SK-N-MC (cell line): Measurements from ENCODE around the gene MAP3K2.
"Not testable (repeated sequence)": the region's sequence is repeated elsewhere in the genome, so short reads cannot be mapped to it uniquely, and the experiment has no call there.

Source experiments
- DNase-seq: peaks from one replicate; pipeline ENCODE4 v3.0.0-alpha.2; 2011; ENCODE audit warnings: low read depth, low spot score
- H3K27ac ChIP-seq: fragments of 200-600 bp; sonication (generic); 2 replicates; pipeline ENCODE4 v1.5.1; 2016; ENCODE audit warnings: mixed run types
- H3K36me3 ChIP-seq: fragments of 200-600 bp; sonication (generic); 2 replicates; pipeline ENCODE4 v1.6.1; 2017; ENCODE audit warnings: antibody characterized with exemption, low read length, mixed read lengths; ENCODE audit not compliant: insufficient read depth
- H3K4me3 ChIP-seq: fragments of 200-600 bp; sonication (generic); 2 replicates; pipeline ENCODE4 v1.5.1; 2016
- H3K9ac ChIP-seq: fragments of 200-600 bp; sonication (generic); 2 replicates; pipeline ENCODE4 v1.8.0; 2017; ENCODE audit warnings: mixed run types, mixed read lengths; ENCODE audit not compliant: insufficient read length
- H3K9me3 ChIP-seq: fragments of 200-600 bp; sonication (generic); 2 replicates; pipeline ENCODE4 v1.6.1; 2017; ENCODE audit warnings: low read depth, mild to moderate bottlenecking, antibody characterized with exemption, low read length, moderate library complexity, mixed read lengths
- EZH2 ChIP-seq: fragments of 200-600 bp; sonication (generic); IDR thresholded peaks from one replicate; pipeline ENCODE4 v1.6.1; 2017; ENCODE audit warnings: antibody characterized with exemption
- FOXP2 ChIP-seq: optimal IDR thresholded peaks from 2 replicates; pipeline ENCODE3; 2011; ENCODE audit warnings: mild to moderate bottlenecking, moderate library complexity; ENCODE audit not compliant: insufficient read depth; ENCODE audit errors: extremely low read length, control extremely low read depth
- POLR2AphosphoS5 ChIP-seq: IDR thresholded peaks from 2 replicates; pipeline ENCODE4 v1.6.1; 2012; ENCODE audit warnings: mild to moderate bottlenecking, low read depth, low read length, borderline replicate concordance

MAP3K2 gene

GRCh38 chr2:127357591-127357990, 30.2 kb downstream of the MAP3K2 start:
- Histone ChIP-seq H3K4me3 (no peak overlapping the region), H3K27ac (no peak overlapping the region), H3K9ac (no peak overlapping the region), H3K9me3 (no peaks in the 10 kb centered on the region), H3K36me3 (peaks cover 2% of the 10 kb centered on the region; the same call in 1 of the 2 replicates)
- no peak for DNase-seq
- TF ChIP-seq EZH2 = no peak

GRCh38 chr2:127356531-127356930, 31.2 kb downstream of the MAP3K2 start:
- DNase-seq = no peak
- Histone ChIP-seq H3K9me3 (no peaks in the 10 kb centered on the region), H3K27ac (no peak overlapping the region), H3K36me3 (peaks cover 2% of the 10 kb centered on the region; the same call in 1 of the 2 replicates), H3K9ac (no peak overlapping the region), H3K4me3 (no peak overlapping the region)
- TF ChIP-seq POLR2AphosphoS5 (no peak), EZH2 (no peak), FOXP2 (no peak)

DNA sequence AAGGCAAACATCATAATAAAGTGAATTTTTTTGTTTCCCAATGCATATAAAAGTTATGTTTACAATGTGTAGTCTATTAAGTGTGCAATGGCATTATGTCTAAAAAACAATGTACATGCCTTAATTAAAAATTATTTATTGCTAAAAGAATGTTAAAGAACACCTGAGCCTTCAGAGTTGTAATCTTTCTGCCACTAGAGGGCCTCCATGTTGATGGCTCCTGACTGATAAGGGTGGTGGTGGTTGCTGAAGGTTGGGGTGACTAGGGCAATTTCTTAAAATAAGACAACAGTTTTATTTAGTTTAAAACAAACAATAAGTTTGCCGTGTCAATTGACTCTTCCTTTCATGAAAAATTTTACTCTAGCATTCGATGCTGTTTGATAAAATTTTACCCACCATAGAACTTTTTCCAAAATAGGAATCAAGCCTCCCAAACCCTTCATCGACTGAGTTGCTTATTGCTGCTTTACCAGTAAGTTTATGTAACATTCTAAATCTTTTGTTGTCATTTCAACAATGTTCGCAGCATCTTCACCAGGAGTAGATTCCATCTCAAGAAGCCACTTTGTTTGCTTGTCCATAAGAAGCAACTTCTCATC, 32.3 kb downstream of the MAP3K2 start:
- Histone ChIP-seq H3K4me3 (no peak overlapping the region), H3K9me3 (no peaks in the 10 kb centered on the region), H3K27ac (no peak overlapping the region), H3K36me3 (peaks cover 2% of the 10 kb centered on the region; the same call in 1 of the 2 replicates), H3K9ac (no peak overlapping the region)
- TF ChIP-seq FOXP2 (no peak), EZH2 (no peak)
- DNase-seq = no peak

GRCh38 chr2:127353873-127354676, 33.7 kb downstream of the MAP3K2 start:
- H3K4me3 ChIP-seq, DNase-seq, H3K36me3 ChIP-seq, H3K9me3 ChIP-seq, H3K9ac ChIP-seq, H3K27ac ChIP-seq: not testable (repeated sequence)

GRCh38 chr2:127353223-127353622, 34.6 kb downstream of the MAP3K2 start:
- DNase-seq, H3K4me3 ChIP-seq, H3K9me3 ChIP-seq, H3K36me3 ChIP-seq, H3K27ac ChIP-seq, H3K9ac ChIP-seq: not testable (repeated sequence)

DNA sequence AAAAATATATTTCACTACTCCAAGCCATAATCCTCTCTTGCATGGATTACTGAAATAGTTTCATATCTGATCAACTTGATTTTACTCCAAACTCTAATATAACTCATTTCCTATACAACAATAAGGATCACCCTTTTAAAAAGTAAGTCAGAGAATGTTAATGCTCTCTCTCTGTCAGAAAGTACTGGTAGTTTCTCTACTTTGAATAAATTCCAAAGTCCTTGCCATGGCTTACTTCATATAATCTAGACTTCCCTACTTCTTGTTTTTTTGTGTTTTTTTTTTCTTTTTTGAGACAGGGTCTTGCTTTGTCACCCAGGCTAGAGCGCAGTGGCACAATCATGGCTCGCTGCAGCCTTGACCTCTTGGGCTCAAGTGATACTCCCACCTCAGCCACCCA, 36.2 kb downstream of the MAP3K2 start:
- Histone ChIP-seq H3K9me3 (no peaks in the 10 kb centered on the region), H3K4me3 (no peak overlapping the region), H3K36me3 (no peaks in the 10 kb centered on the region), H3K27ac (no peak overlapping the region), H3K9ac (no peak overlapping the region)
- TF ChIP-seq POLR2AphosphoS5 = no peak
- TF ChIP-seq FOXP2 = no peak
- TF ChIP-seq EZH2 = no peak
- DNase-seq = no peak

DNA sequence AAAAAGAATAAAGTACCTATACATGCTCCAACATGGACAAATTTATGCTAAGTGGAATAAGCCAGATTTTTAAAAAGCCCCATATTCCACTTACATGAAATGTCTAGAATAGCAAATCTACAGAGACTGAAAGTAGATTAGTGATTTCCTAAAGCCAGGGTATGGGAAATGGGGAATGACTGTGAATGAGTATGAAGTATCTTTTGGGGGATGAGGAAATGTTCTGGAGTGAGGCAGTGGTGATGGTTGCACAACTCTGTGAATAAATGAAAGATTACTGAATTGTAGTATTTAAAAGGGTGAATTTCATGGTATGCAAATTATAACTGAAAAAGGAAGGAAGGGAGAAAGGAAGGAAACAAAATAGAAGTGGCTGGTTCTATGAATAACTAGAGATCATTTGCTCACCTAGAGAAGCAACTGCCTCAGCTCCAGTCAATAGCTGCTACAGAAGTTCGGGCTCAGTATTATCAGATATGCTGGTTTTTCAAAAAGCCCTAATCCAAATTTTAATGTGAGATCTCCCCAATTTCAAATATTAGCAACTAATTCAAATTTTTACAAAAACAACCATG, 39.3 kb downstream of the MAP3K2 start:
- no peak for TF ChIP-seq EZH2
- TF ChIP-seq FOXP2 = no peak
- no peak for TF ChIP-seq POLR2AphosphoS5
- Histone ChIP-seq H3K36me3 (no peaks in the 10 kb centered on the region), H3K9ac (no peak overlapping the region), H3K27ac (no peak overlapping the region), H3K4me3 (no peak overlapping the region), H3K9me3 (no peaks in the 10 kb centered on the region; the same call in 1 of the 2 replicates)
- DNase-seq = peak; percentile 51

- H3K27ac ChIP-seq = no peak overlapping the region
Measured at GRCh38 chr2:127347734-127348392, 39.9 kb downstream of the MAP3K2 start.

GRCh38 chr2:127347015-127347414, 40.8 kb downstream of the MAP3K2 start:
- no peak overlapping the region for H3K4me3 ChIP-seq
- H3K27ac ChIP-seq = no peak overlapping the region
- H3K9ac ChIP-seq = no peak overlapping the region
- no peak for TF ChIP-seq EZH2
- no peak for TF ChIP-seq POLR2AphosphoS5
- no peak for TF ChIP-seq FOXP2
- H3K36me3 ChIP-seq = peaks cover 7% of the 10 kb centered on the region
- DNase-seq = no peak
- H3K9me3 ChIP-seq = no peaks in the 10 kb centered on the region; the same call in 1 of the 2 replicates

More at GRCh38 chr2:127347734-127348392, 39.9 kb downstream of the MAP3K2 start:
- DNase-seq = no peak
- TF ChIP-seq EZH2 = no peak
- TF ChIP-seq POLR2AphosphoS5 = no peak
- no peak for TF ChIP-seq FOXP2
- Histone ChIP-seq H3K9me3 (no peaks in the 10 kb centered on the region; the same call in 1 of the 2 replicates), H3K9ac (no peak overlapping the region), H3K4me3 (no peak overlapping the region), H3K36me3 (no peaks in the 10 kb centered on the region)
